Ammon's horn (tissue), 1 donor: ENCODE measurements around the gene TMEM258.

ENCODE experiments used
- DNase-seq: peaks from one replicate; pipeline ENCODE4 v3.0.0-alpha.2; 2016; ENCODE audit warnings: low spot score

TMEM258 gene

DNA sequence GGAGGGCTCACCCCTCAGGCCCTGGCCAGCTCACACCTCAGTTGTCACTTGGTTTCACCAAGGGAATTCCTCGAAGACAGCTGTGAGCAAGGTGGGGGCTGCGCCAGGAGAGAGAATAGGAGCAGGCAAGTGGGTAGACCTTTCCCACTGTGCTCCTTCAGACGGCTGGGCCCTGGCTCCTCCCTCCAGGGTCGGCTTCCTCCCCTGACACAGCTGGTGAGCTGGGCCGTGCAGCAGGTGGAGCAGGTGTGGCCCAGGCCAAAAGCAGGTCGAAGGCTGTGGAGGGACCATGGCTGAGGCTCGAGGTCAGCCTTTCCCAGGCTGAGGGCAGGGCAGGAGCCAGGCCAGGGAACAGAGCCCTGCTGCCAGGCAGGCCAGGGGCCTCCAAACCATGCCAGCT is 52.4 kb downstream of the TMEM258 start:
- DNase-seq: no peak

DNA sequence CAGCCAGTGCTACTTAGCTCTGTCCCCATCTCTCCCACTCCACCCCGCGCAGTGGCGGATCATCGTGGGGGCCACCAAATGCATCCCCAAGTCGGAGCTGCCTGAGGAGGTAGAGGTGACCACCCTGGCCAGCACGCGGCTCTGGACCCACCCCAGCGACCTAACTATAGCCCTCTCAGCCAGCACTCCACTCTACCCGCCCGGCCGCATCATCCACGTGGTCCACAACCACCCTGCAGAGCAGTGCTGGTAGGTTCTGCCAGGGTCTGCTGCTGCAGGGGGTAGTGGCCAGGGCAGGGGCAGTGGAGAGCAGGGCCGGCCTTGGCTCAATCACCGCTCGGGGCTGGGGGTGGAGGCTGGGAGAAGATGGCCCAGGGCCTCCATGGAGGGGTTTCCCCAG is 53.0 kb downstream of the TMEM258 start:
- no peak for DNase-seq
